NT2/D1 (cell line): ENCODE measurements around the gene VWA3A.

Experiments
- SUZ12 ChIP-seq: IDR thresholded peaks from 2 replicates; pipeline ENCODE4 v1.6.1; 2011; ENCODE audit not compliant: insufficient read length, insufficient read depth; ENCODE audit errors: extremely low read depth
- YY1 ChIP-seq: IDR thresholded peaks from 2 replicates; pipeline ENCODE4 v1.6.1; 2011; ENCODE audit not compliant: insufficient read length, insufficient read depth
- ZNF274 ChIP-seq: IDR thresholded peaks from 2 replicates; pipeline ENCODE4 v1.6.1; 2011; ENCODE audit warnings: mild to moderate bottlenecking, low read depth, low read length

DNA sequence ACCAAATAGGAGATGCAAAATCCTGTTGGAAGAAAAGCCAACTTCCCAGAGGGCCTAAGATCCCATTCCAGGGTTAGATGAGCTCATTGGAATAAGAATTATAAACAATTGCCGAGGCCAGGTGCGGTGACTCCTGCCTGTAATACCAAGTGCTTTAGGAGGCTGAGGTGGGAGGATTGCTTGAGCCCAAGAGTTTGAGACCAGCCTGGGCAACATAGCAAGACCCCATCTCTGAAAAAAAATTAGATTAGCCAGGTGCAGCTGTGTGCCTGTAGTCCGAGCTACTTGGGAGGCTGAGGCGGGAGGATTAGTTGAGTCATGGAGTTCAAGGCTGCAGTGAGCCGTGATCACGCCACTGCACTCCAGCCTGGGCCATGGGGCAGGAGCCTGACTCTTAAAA lies 52.2 kb downstream of the VWA3A start:
- TF ChIP-seq YY1, result no peak
- no peak for TF ChIP-seq ZNF274
- TF ChIP-seq SUZ12, result no peak
